IPS DF 19.7 (cell line): ENCODE results near the gene LILRA1.
"Not testable (repeated sequence)": the region's sequence is repeated elsewhere in the genome, so short reads cannot be mapped to it uniquely, and the experiment has no call there.

Experiments
- DNase-seq: peaks from one replicate; pipeline ENCODE4 v3.0.0-alpha.2; 2013; ENCODE audit warnings: low read depth, low spot score

LILRA1 gene

GRCh38 chr19:54577334-54577733, 16.1 kb upstream of the LILRA1 start:
- no peak for DNase-seq

- DNase-seq: not testable (repeated sequence)
These were observed 15.2 kb upstream of the LILRA1 start for GRCh38 chr19:54578268-54578667.

DNA sequence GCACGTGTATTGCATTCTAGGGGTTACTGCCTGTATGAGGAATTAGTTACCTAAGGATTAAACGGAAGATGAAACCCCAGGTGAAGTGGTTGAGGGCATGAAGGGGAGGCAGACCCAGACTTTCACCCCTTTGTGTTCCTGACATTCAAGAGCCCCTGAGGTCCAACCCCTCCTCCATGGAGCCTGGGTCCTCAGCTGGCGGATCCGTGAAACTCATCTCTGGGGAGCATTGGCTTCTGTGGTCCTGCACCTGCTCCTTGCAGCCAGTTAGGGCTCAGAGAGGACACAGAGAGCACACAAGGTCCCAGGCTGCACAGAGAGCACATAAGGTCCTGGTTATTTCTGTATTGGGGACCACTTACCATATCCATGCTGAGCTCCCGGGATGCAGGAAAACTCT, 7.0 kb upstream of the LILRA1 start:
- no peak for DNase-seq

- DNase-seq: no peak
These were observed 6.4 kb upstream of the LILRA1 start for GRCh38 chr19:54587026-54587425.

DNA sequence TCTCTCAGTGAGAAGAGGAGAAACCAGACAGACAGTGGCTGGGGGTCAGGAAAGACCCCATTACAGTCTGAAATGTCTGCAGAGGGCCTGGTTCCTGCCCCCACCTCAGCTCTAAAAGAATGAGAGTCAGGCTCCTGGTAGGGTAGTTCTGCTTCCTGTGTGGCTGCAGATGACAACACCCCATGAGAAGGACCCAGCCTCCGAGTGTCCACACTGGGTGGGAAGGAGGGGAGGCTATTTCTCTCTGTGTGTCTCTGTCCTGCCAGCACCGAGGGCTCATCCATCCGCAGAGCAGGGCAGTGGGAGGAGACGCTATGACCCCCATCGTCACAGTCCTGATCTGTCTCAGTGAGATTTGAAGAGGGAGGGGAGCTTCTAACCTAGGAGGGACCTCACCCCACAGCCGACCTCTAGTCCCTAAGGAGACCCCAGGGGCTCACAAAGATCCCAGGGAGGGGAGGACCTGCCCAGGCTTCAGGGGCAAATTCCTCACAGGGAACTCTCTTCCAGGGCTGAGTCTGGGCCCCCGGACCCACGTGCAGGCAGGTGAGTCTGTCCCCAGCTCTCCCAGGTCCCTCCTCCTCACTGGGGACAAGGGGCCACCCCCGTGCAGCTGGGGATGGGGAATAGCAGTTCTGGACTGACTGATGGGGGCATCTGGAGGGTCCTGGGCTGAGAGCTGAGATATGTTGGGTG, 647 bp downstream of the LILRA1 start:
- DNase-seq: not testable (repeated sequence)

GRCh38 chr19:54594737-54595136, 1.3 kb downstream of the LILRA1 start:
- no peak for DNase-seq

- DNase-seq: not testable (repeated sequence)
These were observed 2.4 kb downstream of the LILRA1 start for GRCh38 chr19:54595680-54596436.

DNA sequence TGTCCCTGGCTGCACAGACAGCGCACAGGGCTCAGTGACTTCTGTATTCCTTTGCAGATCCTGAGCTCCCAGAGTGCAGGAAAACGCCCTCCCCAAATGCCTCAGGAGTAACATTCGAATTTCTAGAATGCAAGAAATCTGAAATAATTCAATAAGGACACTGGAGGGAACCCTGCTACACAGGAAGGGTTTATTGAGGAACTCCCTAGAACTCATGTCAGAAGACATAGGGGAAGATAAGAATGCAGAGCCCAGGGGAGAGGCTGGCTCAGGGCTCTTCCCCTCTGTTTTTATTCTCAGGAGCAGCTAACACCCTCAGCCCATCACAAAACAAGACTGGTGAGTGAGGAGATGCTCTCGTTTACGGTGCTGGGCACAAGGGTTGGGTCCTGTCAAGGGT, 6.8 kb downstream of the LILRA1 start:
- no peak for DNase-seq

GRCh38 chr19:54606230-54606629, 12.8 kb downstream of the LILRA1 start:
- no peak for DNase-seq

GRCh38 chr19:54606891-54607784, 13.7 kb downstream of the LILRA1 start:
- DNase-seq: no peak

DNA sequence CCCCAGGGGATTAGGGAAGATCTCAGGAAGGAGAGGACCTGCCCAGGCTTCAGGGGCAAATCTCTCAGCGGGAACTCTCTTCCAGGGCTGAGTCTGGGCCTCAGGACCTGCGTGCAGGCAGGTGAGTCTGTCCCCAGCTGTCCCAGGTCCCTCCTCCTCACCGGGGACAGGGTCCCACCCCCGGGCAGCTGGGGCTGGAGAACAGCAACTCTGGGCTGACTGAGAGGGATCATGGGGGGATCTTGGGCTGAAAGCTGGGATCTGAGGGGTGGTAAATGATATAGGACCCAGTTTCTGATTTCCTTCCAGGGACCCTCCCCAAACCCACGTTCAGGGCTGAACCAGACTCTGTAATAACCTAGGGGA, 14.3 kb downstream of the LILRA1 start:
- DNase-seq: no peak

DNA sequence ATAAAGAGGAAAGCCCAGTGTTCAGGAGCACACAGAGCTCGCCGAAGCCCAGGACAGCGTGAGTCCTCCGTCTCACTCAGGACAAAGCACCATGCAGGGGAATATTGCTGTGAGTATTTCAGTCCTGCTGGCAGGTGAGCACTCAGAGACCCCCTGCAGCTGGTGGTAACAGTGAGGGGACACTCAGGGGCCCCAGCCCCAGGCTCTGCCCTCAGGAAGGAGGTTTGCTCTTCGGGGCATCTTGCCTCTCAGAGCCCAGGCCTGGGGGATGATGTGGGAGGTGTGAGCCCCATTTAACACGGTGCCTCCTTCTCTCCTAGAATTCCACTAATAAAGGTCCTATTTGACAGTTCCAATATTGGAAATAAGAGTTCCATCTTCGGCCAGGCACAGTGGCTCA, 14.8 kb downstream of the LILRA1 start:
- no peak for DNase-seq

DNA sequence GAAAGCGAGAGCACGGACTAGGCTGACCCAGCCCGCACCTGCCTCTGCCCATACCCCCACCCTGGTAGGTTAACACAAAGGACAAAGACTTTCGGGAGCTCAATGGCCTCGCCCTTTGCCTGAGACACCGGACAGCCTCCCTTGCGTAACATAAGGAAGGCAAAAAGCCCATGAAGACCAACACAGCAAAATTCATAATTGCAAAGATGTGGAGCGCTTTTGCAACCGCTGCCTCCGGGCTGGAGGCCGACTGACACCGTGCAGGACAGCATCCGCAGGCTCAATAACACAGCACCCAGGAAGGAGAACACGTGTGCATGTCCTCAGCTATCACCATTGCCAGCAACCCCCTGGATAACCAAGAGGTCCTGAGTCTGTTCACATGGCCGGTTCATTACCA, 15.4 kb downstream of the LILRA1 start:
- DNase-seq: no peak

GRCh38 chr19:54609356-54609791, 15.9 kb downstream of the LILRA1 start:
- DNase-seq: no peak

DNA sequence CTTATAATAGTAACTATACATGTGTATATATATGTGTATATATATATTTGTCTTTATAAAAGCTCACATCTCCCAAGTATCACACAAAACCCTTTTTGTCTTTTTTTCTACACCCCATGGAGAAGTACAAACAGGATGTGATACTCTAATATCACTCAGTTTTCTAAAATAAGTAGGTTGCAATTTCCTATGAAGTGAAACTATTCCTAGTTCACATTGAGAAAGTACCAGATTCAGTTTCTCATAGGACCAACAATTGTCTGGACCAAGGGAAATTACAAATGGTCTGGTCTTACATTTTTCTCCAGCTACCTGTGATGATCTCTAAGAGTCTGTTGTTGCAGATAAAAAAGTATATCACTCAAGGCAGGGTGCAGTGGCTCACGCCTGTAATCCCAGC, 19.0 kb downstream of the LILRA1 start:
- DNase-seq: no peak

DNA sequence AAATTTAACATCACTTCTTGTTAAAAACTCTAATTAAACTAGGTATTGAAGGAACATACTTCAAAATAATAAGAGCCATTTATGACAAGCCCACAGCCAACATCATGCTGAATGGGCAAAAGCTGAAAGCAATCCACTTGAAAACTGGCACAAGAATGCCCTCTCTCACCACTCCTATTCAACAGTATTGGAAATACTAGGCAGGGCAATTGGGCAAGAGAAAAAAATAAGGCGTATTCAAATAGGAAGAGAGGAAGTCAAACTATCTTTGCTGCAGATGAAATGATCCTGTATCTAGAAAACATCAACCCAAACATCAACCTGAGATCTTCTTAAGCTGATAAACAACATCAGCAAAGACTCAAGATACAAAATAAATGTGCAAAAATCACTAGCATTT, 21.3 kb downstream of the LILRA1 start:
- DNase-seq: no peak

- DNase-seq: no peak
These were observed 22.6 kb downstream of the LILRA1 start for GRCh38 chr19:54616057-54616456.

DNA sequence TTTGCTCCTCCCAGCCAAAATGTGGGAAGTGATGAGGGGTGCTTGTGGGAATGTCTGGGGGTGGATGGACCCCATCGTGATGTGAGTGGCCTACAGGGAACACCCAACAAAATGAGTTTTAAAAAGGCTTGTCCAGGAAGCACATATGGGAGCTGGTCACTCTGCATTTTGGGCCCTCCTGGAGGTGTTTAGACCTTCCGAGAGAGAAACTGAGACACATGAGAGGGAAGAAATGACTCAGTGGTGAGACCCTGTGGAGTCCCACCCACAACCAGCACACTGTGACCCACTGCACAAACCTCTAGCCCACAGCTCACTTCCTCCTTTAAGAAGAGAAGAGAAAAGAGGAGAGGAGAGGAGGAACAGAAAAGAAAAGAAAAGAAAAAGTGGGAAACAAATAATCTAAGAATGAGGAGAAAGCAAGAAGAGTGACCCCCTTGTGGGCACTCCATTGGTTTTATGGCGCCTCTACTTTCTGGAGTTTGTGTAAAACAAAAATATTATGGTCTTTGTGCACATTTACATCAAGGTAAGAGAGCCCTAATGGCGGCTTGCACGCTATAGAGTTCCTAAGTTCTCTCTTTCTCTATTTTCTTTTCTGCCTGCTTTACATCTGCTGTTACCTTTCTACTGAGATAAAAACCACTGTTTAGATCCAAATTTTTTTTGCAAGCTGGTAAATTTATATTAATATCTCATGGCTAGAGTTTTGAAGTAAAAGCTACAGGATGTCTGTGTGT, 23.6 kb downstream of the LILRA1 start:
- no peak for DNase-seq

- DNase-seq: no peak
These were observed 27.0 kb downstream of the LILRA1 start for GRCh38 chr19:54620464-54620863.

GRCh38 chr19:54622431-54622830, 29.0 kb downstream of the LILRA1 start:
- no peak for DNase-seq

GRCh38 chr19:54624234-54624633, 30.8 kb downstream of the LILRA1 start:
- not testable (repeated sequence) for DNase-seq
